T-helper 1 cell treated with Interleukin-12 subunit alpha and Interleukin-12 subunit beta and Interleukin-4 antibody, amounts not matched to agents 30 μg/mL and 1 μg/mL, for 36 hours (primary cell): ENCODE data around the gene ZKSCAN1.
"Not testable (repeated sequence)": the region's sequence is repeated elsewhere in the genome, so short reads cannot be mapped to it uniquely, and the experiment has no call there.

Source experiments
- H3K27ac Mint-ChIP-seq: one replicate; pipeline ENCODE4 v1.8.0; 2021; ENCODE audit warnings: mild to moderate bottlenecking, mixed read lengths
- H3K27me3 Mint-ChIP-seq: one replicate; pipeline ENCODE4 v1.8.0; 2021; ENCODE audit warnings: low read depth, mixed read lengths
- H3K36me3 Mint-ChIP-seq: one replicate; pipeline ENCODE4 v1.8.0; 2021; ENCODE audit warnings: low read depth, mixed read lengths
- H3K4me1 Mint-ChIP-seq: one replicate; pipeline ENCODE4 v1.8.0; 2021; ENCODE audit warnings: low read depth, mixed read lengths
- H3K4me3 Mint-ChIP-seq: one replicate; pipeline ENCODE4 v1.8.0; 2021; ENCODE audit warnings: mild to moderate bottlenecking, moderate library complexity, mixed read lengths
- H3K9me3 Mint-ChIP-seq: one replicate; pipeline ENCODE4 v1.8.0; 2021; ENCODE audit warnings: mixed read lengths

ZKSCAN1 gene

DNA sequence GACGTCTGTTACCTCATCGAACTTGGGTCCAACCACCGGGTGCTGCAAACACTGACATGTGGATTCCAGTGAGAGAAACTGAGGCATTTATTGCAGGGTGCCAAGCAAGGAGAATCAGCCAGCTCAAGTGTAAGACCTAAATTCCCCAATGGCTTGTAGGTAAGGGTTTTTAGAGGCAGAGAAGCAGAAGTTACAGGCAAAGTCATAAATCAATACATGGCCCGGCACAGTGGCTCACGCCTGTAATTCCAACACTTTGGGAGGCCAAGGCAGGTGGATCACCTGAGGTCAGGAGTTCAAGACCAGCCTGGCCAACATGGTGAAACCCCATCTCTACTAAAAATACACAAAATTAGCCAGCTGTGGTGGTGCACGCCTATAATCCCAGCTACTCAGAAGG is 23.9 kb upstream of the ZKSCAN1 start:
- not testable (repeated sequence) for H3K27ac Mint-ChIP-seq, H3K9me3 Mint-ChIP-seq, H3K4me1 Mint-ChIP-seq, H3K4me3 Mint-ChIP-seq, H3K36me3 Mint-ChIP-seq
- peaks cover 13% of the 10 kb centered on the region for H3K27me3 Mint-ChIP-seq

DNA sequence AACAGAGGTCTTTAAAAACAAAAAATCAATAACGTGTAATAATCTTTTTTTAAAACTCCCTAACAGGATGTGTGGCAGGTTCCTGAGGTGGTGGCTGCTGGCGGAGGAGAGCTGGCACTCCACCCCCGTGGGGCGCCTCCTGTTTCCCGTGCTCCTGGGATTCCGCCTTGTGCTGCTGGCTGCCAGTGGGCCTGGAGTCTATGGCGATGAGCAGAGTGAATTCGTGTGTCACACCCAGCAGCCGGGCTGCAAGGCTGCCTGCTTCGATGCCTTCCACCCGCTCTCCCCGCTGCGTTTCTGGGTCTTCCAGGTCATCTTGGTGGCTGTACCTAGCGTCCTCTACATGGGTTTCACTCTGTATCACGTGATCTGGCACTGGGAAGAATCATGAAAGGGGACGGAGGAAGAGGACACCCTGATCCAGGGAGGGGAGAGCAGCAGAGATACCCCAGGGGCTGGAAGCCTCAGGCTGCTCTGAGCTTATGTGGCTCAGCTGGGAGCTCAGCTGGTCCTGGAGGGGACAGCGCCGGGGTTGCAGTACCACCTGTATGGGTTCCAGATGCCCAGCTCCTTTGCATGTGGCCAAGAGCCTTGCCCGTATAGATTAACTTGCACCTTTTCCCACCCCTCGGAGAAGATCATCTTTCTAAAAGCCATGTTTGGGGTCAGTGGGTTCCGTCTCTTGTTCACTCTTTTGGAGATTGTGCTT is 22.9 kb upstream of the ZKSCAN1 start:
- no peak overlapping the region for H3K4me3 Mint-ChIP-seq
- H3K36me3 Mint-ChIP-seq, result peaks cover 4% of the 10 kb centered on the region
- H3K27ac Mint-ChIP-seq, result peak overlapping the region; percentile 26
- H3K9me3 Mint-ChIP-seq, result no peaks in the 10 kb centered on the region
- peaks cover 18% of the 10 kb centered on the region for H3K27me3 Mint-ChIP-seq
- H3K4me1 Mint-ChIP-seq, result peaks cover 15% of the 10 kb centered on the region

DNA sequence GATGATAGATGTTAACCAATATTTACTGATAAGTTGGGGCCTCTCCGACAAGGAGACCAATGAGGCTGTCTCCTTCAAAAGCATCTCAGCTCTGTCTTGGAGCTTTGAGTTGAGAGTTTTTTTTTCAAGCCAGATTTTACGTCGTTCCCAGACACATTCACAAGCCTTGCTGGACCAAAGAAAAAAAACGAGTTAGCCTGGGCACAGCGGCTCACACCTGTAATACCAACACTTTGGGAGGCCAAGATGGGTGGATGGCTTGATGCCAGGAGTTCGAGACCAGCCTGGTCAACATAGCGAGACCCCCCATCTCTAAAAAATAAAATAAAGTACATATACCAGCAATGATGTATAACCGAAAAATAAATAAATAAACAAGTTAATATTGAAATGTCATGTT is 20.6 kb upstream of the ZKSCAN1 start:
- H3K4me1 Mint-ChIP-seq, result peaks cover 21% of the 10 kb centered on the region
- H3K27me3 Mint-ChIP-seq, result peaks cover 19% of the 10 kb centered on the region
- peaks cover 5% of the 10 kb centered on the region for H3K36me3 Mint-ChIP-seq
- no peak overlapping the region for H3K4me3 Mint-ChIP-seq
- no peak overlapping the region for H3K27ac Mint-ChIP-seq
- H3K9me3 Mint-ChIP-seq, result no peaks in the 10 kb centered on the region

DNA sequence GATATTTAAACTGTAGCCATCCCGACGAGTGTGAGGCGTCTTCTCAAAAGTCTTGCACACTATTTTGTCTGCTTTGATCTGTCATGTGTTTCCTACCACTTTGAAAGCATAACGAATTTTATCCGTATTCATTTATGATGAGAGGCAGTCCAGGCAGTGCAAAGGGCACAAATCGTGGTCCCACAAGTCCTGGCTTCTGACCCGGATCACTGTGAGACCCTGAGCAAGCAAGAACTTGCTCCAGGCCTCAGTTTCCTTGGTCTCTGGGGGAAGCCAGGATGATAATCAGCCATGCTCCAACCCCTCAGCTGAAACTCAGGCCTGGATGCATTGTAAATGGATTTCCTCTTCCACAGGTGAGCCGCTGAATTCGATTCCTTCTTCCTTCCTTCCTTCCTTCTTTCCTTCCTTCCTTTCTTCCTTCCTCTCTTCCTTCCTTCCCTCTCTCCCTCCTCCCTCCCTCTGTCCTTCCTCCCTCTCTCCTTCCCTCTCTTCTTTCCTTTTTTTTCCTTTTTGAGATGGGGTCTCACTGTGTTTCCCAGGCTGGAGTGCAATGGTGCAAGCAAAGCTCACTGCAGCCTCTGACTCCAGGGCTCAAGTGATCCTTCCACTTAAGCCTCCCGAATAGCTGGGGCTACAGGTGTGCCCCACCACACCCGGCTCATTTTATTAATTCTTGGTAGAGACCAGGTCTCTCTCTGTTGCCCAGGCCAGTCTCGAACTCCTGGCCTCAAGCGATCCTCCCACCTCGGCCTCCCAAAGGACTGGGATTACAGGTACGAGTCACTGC is 18.4 kb upstream of the ZKSCAN1 start:
- Mint-ChIP-seq H3K9me3 (no peaks in the 10 kb centered on the region), H3K4me1 (peaks cover 17% of the 10 kb centered on the region), H3K27ac (peak overlapping the region; percentile 88), H3K27me3 (peaks cover 9% of the 10 kb centered on the region), H3K36me3 (peaks cover 5% of the 10 kb centered on the region), H3K4me3 (peak overlapping the region; percentile 76)

DNA sequence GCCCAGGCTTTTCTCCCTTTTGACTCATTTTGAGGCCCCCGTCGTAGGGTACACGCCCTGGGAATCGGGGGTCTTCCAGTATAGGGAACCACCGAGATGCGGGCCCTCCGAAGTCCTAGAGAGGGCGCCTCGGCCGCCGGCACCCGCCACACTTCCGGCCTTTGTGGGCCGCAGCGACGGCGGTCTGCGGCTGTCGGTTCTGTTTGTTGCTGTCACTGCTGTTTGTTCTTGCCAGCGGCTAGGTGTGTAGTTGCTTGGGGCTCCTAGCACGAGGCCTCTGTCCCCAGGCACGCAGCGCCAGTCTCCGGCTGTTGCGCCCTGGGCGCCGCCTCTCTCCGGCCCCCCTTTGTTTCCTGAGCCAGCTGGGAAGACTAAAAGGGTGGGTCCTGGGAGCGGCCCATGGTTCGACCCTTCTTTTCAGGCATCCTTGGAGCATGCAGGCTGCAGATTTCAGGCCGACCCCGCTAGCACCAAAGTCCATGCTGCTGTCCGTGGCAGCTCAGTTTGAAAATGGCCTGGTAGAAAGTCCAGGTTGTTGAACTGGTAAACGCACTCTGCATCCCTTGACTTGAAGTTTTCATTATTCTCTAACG is 17.8 kb upstream of the ZKSCAN1 start:
- Mint-ChIP-seq H3K9me3 (no peaks in the 10 kb centered on the region), H3K27ac (peak overlapping the region; percentile 88), H3K4me3 (peak overlapping the region; percentile 76), H3K4me1 (peaks cover 15% of the 10 kb centered on the region), H3K27me3 (peaks cover 9% of the 10 kb centered on the region), H3K36me3 (peaks cover 5% of the 10 kb centered on the region)

DNA sequence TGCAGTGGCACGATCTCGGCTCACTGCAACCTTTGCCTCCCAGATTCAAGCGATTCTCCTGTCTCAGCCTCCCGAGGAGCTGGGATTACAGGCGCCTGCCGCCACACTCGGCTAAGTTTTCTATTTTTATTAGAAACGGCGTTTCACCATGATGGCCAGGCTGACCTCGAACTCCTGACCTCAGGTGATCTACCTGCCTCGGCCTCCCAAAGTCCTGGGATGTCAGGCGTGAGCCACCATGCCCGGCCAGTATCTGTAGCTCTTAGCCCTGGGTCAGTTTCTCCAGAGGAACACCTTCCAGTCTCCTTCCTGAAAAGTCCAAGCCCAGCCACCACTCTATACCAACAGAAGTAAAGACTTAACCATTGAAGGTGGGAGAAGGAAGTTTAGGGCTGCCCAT is 15.2 kb upstream of the ZKSCAN1 start:
- Mint-ChIP-seq H3K27me3 (peaks cover 9% of the 10 kb centered on the region), H3K9me3 (no peaks in the 10 kb centered on the region), H3K4me1 (peaks cover 16% of the 10 kb centered on the region), H3K4me3 (no peak overlapping the region), H3K36me3 (peaks cover 5% of the 10 kb centered on the region), H3K27ac (no peak overlapping the region)

DNA sequence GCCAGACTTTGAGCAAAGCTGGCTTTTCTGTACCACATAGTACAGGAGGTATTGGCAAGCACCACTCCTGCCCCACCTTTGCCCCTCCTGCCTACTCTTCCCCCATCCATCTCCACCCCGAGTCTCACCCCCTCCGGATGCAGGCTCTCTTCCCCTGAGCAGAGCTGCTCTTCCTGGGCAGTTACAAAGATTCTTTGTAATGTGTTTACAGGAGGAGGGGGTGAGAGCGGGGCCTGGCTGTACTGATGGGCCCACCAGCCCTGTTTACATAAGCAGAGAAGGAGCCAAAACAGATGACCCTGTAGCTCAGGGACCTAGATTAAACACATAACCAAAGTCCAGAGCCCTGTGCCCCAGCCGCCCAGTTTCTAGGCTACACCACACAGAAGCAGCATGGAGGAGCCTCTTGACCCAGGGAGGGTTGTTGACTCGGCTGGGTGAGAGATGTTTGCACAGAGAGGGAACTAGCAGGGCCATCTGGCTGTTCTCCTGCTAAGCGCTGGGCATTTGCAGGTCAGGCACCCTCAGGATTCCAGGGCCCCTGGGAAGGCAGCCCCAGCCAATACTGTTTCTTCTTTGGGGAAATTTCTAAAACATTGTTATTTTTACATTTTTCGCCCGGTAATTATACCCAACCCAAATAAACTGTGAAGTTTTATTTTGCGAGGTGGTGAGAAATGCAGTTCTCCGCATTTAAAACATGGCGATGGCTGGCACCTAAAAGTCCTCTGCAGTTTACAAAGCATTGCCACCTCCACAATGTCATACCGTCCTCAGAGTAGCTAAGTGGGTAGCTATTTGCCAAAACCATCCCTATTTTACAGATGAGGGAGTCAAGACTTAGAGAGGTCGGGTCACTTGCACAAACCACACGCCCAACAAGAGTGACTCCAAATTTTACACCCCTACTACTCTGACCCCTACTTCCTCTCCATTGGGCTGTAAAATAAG is 11.4 kb upstream of the ZKSCAN1 start:
- Mint-ChIP-seq H3K9me3 (no peaks in the 10 kb centered on the region), H3K27me3 (no peaks in the 10 kb centered on the region), H3K27ac (no peak overlapping the region), H3K4me3 (no peak overlapping the region), H3K36me3 (no peaks in the 10 kb centered on the region), H3K4me1 (peaks cover 7% of the 10 kb centered on the region)

DNA sequence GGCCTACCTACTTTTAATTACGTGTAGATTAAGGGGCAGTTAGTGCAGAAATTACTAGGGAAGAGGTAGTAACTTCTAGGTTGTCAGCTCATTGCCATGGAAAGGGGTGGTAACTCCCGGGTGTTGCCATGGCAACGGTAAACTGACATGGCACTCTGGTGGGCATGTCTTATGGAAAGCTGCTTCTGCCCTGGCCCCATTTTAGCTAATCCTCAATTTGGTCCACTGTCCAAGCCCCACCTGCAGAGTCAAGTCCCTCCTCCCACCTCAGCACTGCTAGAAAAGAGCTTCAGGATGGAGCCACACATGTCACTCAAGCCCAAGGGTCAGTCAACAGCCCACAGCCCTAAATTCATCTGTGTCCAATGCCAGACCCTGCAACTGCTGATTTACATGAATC is 7.5 kb upstream of the ZKSCAN1 start:
- Mint-ChIP-seq H3K9me3 (no peaks in the 10 kb centered on the region), H3K4me3 (no peak overlapping the region), H3K27me3 (no peaks in the 10 kb centered on the region), H3K27ac (no peak overlapping the region), H3K36me3 (no peaks in the 10 kb centered on the region), H3K4me1 (peaks cover 7% of the 10 kb centered on the region)

DNA sequence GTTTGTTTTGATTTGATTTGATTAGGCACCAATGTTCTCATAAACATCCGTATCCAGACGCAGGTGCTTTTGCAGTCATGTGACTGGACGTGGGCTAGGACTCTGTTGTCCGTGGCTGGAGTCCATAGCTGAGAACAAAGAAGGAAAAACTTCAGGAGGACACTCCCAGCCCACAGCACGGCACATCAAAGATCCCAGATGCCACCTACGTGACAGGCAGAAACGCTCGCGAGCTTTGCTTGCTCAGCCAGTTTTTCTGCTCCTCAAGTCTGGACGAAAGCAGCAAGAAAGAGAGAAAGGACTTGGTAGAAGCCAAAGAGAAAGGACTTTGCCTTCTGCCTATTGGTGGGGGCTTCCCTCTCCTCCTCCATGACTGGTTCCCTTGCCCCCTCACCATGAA is 6.9 kb upstream of the ZKSCAN1 start:
- Mint-ChIP-seq H3K9me3 (no peaks in the 10 kb centered on the region), H3K4me1 (peaks cover 10% of the 10 kb centered on the region), H3K27ac (no peak overlapping the region), H3K27me3 (no peaks in the 10 kb centered on the region), H3K36me3 (no peaks in the 10 kb centered on the region), H3K4me3 (no peak overlapping the region)

DNA sequence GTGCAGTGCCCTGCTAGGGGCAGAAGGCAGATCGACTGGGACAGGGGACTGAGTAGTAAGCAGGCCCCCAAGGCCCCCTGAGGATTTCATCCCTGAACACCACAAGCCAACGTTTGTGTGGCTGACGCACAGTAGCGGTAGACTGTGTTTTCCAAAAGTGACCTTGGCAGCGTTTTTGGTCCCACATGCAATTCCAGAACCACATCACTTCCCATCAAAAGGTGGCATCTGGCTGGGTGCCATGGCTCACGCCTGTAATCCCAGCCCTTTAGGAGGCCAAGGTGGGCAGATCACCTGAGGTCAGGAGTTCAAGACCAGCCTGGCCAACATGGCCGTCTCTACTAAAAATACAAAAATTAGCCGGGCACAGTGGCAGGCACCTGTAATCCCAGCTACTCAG is 5.4 kb upstream of the ZKSCAN1 start:
- H3K27ac Mint-ChIP-seq, H3K36me3 Mint-ChIP-seq, H3K4me3 Mint-ChIP-seq, H3K9me3 Mint-ChIP-seq, H3K27me3 Mint-ChIP-seq: not testable (repeated sequence)
- peaks cover 12% of the 10 kb centered on the region for H3K4me1 Mint-ChIP-seq

DNA sequence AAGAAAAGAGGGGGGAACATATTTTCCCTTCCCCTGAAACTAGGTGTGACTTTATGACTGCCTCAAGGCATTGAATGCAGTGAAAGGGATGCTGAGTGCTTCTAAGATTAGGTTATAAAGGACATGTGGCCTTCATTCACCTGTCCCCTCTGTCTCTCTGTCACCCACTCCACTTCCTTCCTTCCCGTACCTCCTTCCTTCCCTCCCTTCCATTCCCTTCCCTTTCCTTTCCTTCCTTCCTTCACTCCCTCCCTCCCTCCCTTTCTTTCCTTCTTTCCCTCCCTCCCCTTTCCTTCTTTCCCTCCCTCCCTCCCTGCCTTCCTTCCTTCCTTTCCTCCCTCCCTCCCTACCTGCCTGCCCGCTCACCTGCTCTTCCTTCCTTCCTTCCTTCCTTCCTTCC is 4.5 kb upstream of the ZKSCAN1 start:
- H3K27ac Mint-ChIP-seq, result no peak overlapping the region
- no peaks in the 10 kb centered on the region for H3K36me3 Mint-ChIP-seq
- H3K27me3 Mint-ChIP-seq, result no peaks in the 10 kb centered on the region
- H3K9me3 Mint-ChIP-seq, result no peaks in the 10 kb centered on the region
- peaks cover 16% of the 10 kb centered on the region for H3K4me1 Mint-ChIP-seq
- no peak overlapping the region for H3K4me3 Mint-ChIP-seq

DNA sequence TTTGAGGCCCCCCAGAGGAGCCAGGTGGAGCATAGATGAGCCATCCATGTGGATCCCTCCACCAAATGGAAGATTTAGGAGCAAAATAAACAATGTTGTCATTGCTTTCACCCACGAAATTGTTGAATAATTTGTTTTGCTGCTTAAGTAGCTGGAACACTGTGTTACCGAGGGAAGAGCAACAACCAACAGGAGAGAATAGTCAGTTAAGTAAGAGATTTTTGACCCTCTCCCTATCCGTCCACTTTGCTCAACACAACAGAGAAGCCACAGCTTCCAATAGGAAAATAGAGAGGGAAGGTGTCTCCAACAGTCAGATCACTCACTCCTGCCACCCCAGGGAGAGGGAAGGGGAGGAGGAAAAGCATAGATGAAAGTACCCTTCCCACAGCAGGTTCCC is 3.9 kb upstream of the ZKSCAN1 start:
- Mint-ChIP-seq H3K4me3 (no peak overlapping the region), H3K27me3 (no peaks in the 10 kb centered on the region), H3K4me1 (peaks cover 22% of the 10 kb centered on the region)

DNA sequence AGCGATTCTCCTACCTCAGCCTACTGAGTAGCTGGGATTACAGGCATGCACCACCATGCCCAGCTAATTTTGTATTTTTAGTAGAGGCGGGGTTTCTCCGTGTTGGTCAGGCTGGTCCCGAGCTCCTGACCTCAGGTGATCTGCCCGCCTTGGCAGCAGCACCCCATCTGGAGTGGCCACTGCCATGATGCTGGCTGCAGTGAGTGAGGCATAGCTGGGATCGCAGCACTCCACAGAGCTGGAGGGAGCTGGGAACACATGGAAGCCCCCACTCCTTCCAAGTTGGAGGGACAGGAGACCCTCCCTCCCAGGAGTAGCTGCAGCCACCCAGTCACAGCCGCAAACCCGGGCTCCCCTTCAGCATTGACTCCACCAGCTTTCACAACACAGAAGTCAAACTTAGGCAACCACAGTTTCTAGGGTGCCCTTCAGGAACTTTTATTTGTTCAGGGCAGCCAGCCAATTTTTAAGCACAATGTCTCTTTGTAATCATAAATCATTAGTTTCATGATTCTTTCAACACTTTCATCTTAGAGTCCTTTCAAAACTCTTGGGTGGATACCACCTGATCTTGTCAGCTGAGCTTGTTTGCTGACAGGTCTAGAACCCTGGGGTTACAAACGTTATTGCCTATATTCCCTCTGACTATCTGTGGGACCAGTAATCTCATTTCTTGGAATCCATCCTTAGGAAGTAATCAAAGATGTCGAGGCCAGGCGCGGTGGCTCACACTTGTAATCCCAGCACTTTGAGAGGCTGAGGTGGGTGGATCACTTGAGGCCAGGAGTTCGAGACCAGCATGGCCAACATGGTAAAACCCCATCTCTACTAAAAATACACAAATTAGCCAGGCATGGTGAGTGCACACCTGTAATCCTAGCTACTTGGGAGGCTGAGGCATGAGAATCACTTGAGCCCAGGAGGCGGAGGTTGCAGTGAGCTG is 2.7 kb upstream of the ZKSCAN1 start:
- H3K4me3 Mint-ChIP-seq, H3K27me3 Mint-ChIP-seq, H3K9me3 Mint-ChIP-seq, H3K36me3 Mint-ChIP-seq, H3K27ac Mint-ChIP-seq: not testable (repeated sequence)
- H3K4me1 Mint-ChIP-seq, result peaks cover 21% of the 10 kb centered on the region

More for the DNA sequence above, 3.9 kb upstream of the ZKSCAN1 start:
- no peaks in the 10 kb centered on the region for H3K9me3 Mint-ChIP-seq
- H3K36me3 Mint-ChIP-seq, result peaks cover 2% of the 10 kb centered on the region
- no peak overlapping the region for H3K27ac Mint-ChIP-seq
